AG09319 (cell line): ENCODE measurements around the gene CDH8.

Source experiments
- DNase-seq: peaks from one replicate; pipeline ENCODE4 v3.0.0-alpha.2; 2010; ENCODE audit warnings: low read depth; ENCODE audit errors: extremely low read depth
- CTCF ChIP-seq: IDR thresholded peaks from 2 replicates; pipeline ENCODE4 v1.5.1; 2011; ENCODE audit warnings: low read depth, mild to moderate bottlenecking, inconsistent platforms, low read length, moderate library complexity

The CDH8 gene

GRCh38 chr16:61763991-61764390 lies 272.2 kb downstream of the CDH8 start:
- DNase-seq: no peak
- no peak for TF ChIP-seq CTCF

- no peak for DNase-seq
- no peak for TF ChIP-seq CTCF
Measured at GRCh38 chr16:61763013-61763412, 273.2 kb downstream of the CDH8 start.

GRCh38 chr16:61730997-61731396 lies 305.2 kb downstream of the CDH8 start:
- TF ChIP-seq CTCF: no peak
- DNase-seq: no peak

- no peak for DNase-seq
- TF ChIP-seq CTCF: no peak
Measured at GRCh38 chr16:61726701-61727100, 309.5 kb downstream of the CDH8 start.

- no peak for DNase-seq
- TF ChIP-seq CTCF: no peak
Measured at GRCh38 chr16:61726125-61726524, 310.1 kb downstream of the CDH8 start.

GRCh38 chr16:61721544-61721943 lies 314.7 kb downstream of the CDH8 start:
- DNase-seq: no peak
- TF ChIP-seq CTCF: no peak

GRCh38 chr16:61715393-61715792 lies 320.8 kb downstream of the CDH8 start:
- no peak for DNase-seq
- TF ChIP-seq CTCF: no peak
